Raji (cell line): ENCODE results near the gene TOR1A.

Experiments used
- POLR2A ChIP-seq: IDR thresholded peaks from 2 replicates; pipeline ENCODE4 v1.6.1; 2011; ENCODE audit warnings: low read depth, low read length, control low read depth; ENCODE audit not compliant: insufficient read depth

TOR1A gene

GRCh38 chr9:129814432-129815223 lies 9.3 kb downstream of the TOR1A start:
- TF ChIP-seq POLR2A = no peak

- no peak for TF ChIP-seq POLR2A
These were observed 10.3 kb downstream of the TOR1A start for GRCh38 chr9:129813661-129814060.

- TF ChIP-seq POLR2A = no peak
These were observed 11.6 kb downstream of the TOR1A start for GRCh38 chr9:129812385-129812784.

- no peak for TF ChIP-seq POLR2A
These were observed 12.0 kb downstream of the TOR1A start for GRCh38 chr9:129811967-129812363.

GRCh38 chr9:129810788-129811187 lies 13.1 kb downstream of the TOR1A start:
- no peak for TF ChIP-seq POLR2A

GRCh38 chr9:129810116-129810515 lies 13.8 kb downstream of the TOR1A start:
- TF ChIP-seq POLR2A = no peak

- TF ChIP-seq POLR2A = no peak
These were observed 14.6 kb downstream of the TOR1A start for GRCh38 chr9:129809346-129809745.

GRCh38 chr9:129806061-129806460 lies 17.9 kb downstream of the TOR1A start:
- no peak for TF ChIP-seq POLR2A

GRCh38 chr9:129803676-129804060 lies 20.3 kb downstream of the TOR1A start:
- no peak for TF ChIP-seq POLR2A

GRCh38 chr9:129802833-129803675 lies 20.9 kb downstream of the TOR1A start, which contains the start of gene TOR1B:
Gene TOR1B, plus strand, starts transcription at chr9:129803184. Its CDS starts 29 bp downstream, at chr9:129803213.
- peak; percentile 95 for TF ChIP-seq POLR2A

- TF ChIP-seq POLR2A = no peak
These were observed 22.4 kb downstream of the TOR1A start for GRCh38 chr9:129801504-129801903.

- no peak for TF ChIP-seq POLR2A
These were observed 25.0 kb downstream of the TOR1A start for GRCh38 chr9:129798973-129799372.

GRCh38 chr9:129794549-129794948 lies 29.4 kb downstream of the TOR1A start:
- TF ChIP-seq POLR2A = no peak

GRCh38 chr9:129786481-129786880 lies 37.5 kb downstream of the TOR1A start:
- TF ChIP-seq POLR2A = no peak

- TF ChIP-seq POLR2A = no peak
These were observed 38.1 kb downstream of the TOR1A start for GRCh38 chr9:129785866-129786265.
